ENCODE results near the gene MRM3.

DNA sequence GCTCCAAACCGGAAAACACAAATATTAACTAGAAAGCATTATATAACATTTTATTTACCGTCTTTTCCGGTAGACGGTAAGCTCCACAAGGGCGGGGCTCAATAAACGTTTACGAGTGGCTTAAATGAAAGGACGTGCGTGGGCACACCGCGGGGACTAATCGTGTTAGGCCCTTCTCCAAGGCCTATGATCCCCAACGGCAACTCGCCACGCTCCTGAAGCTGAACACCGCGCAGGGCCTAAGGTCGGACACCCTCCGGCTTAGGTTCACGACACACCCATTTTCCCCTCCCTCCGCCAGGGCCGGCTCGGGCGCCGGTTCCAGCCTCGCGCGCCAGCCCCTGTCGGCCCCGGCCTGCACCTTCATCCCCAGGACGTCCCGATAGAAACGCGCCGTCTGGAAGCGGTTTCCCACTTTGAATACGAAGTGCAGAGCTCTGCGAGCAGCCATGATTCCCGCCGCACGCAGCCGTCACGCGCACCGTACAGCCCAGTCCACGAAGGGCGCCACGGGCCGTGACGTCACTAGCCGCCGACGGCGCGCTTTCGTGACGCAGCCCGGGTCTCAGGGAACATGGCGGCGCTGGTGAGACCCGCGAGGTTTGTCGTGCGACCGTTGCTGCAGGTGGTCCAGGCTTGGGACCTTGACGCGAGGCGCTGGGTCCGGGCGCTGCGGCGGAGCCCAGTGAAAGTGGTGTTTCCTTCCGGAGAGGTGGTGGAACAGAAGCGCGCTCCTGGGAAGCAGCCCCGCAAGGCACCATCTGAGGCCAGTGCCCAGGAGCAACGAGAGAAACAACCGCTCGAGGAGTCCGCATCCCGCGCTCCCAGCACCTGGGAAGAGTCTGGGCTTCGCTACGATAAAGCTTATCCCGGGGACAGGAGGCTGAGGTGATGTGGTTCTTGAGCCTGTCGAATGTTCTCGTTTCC lies at the start of gene MRM3, which contains the start of gene GLOD4:
- TF ChIP-seq, protein P1, sequence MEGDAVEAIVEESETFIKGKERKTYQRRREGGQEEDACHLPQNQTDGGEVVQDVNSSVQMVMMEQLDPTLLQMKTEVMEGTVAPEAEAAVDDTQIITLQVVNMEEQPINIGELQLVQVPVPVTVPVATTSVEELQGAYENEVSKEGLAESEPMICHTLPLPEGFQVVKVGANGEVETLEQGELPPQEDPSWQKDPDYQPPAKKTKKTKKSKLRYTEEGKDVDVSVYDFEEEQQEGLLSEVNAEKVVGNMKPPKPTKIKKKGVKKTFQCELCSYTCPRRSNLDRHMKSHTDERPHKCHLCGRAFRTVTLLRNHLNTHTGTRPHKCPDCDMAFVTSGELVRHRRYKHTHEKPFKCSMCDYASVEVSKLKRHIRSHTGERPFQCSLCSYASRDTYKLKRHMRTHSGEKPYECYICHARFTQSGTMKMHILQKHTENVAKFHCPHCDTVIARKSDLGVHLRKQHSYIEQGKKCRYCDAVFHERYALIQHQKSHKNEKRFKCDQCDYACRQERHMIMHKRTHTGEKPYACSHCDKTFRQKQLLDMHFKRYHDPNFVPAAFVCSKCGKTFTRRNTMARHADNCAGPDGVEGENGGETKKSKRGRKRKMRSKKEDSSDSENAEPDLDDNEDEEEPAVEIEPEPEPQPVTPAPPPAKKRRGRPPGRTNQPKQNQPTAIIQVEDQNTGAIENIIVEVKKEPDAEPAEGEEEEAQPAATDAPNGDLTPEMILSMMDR (IDR thresholded peaks at IDR 0.05), result peak in 2 of 3 experiments; percentile 11 to 34
- TF ChIP-seq POLR2A (IDR thresholded peaks at IDR 0.05) (peak in 1 of 2 donors; percentile 54), POLR2AphosphoS5 (IDR thresholded peaks at IDR 0.05; ENCODE audit: insufficient read depth in 1 of 2, low read depth in 1 of 2) (peak; percentile 93 to 98)
